GM18867 (cell line): ENCODE measurements around the gene OR13J1.
"Not testable (repeated sequence)": the region's sequence is repeated elsewhere in the genome, so short reads cannot be mapped to it uniquely, and the experiment has no call there.

ENCODE experiments used
- ATAC-seq: cut with Tn5 transposase; IDR thresholded peaks from one replicate; pipeline ENCODE4 v1.9.1; 2021; ENCODE audit warnings: mild to moderate bottlenecking, moderate library complexity; ENCODE audit not compliant: unreplicated experiment

OR13J1 gene, protein sequence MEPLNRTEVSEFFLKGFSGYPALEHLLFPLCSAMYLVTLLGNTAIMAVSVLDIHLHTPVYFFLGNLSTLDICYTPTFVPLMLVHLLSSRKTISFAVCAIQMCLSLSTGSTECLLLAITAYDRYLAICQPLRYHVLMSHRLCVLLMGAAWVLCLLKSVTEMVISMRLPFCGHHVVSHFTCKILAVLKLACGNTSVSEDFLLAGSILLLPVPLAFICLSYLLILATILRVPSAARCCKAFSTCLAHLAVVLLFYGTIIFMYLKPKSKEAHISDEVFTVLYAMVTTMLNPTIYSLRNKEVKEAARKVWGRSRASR

DNA sequence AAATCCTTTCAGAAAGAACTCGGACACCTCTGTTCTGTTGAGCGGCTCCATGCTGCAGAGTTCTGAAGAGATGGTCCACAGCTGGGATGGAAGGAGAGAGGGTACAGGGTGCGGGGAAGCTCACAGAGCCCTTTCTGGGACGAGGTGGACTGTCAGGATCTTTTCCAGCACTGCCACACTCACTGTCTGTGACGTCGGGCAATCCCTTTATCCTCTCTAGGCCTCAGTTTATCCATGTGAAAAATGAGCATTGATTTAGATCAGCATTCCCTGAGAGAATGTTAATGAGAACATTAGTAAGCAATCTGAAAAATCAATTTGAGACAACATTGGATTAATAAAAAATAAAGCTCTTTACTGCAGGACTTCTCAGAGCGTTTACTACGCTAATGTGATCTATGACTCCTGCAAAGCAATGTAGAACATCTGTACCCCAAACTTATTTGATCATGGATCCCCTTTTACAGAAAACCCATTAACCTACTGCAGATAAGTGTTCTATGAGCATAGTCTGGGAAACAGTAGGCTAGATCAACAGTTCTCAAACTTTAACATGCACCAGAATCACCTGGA is at the start of gene OR13J1:
Gene OR13J1, minus strand, starts transcription at position 51 of the 573 bp plus-strand sequence. Its CDS starts 0 bp downstream, at position 51.
- no peak for ATAC-seq

DNA sequence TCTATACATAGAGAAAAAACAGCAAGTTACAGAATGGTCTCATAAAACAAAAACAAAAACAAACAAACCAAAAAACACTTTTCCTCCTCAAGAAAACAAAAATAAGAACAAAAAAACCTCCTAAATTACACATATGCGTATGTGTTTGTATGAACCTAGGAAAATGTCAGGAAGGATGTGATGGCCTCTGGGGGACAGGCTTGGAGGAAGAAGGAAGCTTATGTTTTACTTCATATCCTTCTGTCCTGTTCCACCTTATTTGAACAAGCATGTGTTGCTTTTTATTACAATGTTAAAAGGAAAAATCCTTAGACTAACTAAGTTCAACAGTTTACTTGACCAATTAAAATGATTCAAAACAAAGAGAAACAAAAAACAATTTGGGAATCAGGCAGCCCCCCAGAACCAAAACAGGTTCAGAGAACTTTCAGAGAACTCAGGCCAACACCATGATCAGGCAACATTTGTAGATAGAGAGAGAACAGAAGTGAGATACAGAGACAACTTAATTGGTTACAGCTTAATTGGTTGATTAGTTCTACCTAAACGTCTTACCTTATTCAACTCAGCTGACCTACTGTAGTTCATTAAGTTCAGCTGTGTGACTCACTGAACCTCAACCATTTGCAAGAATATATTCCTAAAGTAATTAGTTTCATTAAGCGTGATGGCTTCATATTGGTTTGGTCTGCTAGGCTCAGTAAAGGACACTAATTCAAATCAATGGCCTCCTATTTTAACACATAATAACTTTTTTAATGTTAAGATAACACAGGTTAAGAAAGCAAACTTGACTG is 49.2 kb upstream of the OR13J1 start:
- ATAC-seq, result no peak

DNA sequence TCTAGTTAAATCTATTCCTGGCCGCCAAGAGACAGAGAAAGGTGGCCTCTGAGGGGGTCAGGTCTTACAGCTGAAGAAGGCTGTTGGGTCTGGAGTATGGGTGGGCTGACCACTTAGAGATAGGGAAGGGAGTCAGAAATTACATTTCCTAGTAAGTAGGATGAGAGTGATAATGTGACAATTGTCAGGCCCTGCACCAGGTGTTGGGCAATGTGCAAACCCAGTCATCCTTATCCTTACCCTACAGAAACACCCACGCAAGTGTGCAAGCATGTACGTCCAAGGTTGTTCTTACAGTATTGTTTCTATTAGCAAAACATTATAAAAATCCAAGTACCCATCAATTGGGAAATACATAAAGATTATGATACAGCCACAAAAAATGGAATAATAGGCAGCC is 48.6 kb upstream of the OR13J1 start:
- no peak for ATAC-seq

DNA sequence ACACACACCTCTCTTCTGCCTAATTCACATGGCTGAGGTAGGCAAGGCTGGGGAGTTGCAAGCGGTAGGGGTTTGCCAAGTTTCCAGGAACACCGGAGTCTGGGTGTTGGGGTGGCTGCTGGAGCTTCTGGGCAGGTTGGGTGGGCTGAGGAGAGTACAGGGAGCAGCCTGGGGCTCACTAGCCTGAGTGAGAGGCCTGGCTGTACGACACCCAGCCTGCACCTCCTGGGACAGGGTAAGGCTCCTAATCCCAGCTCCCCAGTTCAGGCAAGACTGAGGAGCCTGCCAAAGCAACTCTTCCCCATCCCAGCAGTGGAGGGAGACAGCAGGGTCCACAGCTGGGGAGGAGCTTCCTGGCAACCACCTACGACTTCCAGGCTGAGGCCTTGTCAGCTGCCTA is 47.1 kb upstream of the OR13J1 start:
- no peak for ATAC-seq

DNA sequence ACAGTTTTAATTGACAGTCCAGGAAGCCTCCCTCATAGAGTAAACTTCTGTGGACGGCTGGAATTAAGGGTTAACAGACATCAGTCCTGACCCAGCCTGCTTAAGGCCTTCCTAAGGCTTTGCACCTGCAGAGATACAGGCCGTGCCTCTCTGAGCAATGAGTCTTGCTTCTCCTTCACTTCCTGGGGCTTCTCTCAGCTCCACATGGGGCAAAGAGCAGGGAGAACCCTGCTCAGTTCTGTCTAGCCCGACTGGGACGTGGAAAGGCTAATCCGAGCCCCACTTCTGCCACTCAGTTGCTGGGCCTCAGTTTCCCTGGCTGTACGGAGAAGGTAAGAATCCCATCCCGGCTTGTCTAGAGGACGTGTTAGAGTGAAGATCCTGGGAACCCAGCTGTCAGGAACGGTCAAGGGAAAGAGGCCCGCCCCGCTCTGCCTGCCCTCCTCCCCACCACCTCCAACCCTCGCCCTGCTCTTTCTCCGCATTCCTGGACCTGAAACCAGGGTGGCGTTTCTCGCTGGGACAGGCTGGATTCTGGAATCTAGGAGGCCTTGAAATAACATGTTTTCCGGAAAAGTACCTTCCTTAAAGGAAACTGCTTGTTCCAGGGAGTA is 45.6 kb upstream of the OR13J1 start:
- no peak for ATAC-seq

DNA sequence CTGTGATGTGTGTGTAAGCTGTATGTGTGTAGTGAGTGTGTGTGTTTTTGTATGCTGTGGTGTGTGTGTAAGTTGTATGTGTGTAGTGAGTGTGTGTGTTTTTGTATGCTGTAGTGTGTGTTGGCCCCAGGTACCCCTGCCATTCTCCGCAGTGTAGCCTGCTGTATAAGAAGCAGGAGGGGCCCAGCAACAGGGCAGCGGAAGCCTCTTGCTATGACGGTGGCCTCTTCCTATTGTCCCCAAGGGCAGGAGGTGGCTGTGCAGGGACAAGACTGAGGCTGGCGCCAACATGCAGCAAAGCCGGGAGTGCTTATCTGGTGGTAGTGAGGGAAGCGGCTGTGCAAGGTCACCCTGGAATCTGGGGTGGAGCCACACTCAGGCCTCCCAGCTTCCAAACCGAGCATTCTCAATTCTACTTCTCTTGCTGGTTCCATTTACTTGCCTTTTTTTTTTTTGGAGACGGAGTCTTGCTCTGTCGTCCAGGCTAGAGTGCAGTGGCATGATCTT is 44.2 kb upstream of the OR13J1 start:
- no peak for ATAC-seq

DNA sequence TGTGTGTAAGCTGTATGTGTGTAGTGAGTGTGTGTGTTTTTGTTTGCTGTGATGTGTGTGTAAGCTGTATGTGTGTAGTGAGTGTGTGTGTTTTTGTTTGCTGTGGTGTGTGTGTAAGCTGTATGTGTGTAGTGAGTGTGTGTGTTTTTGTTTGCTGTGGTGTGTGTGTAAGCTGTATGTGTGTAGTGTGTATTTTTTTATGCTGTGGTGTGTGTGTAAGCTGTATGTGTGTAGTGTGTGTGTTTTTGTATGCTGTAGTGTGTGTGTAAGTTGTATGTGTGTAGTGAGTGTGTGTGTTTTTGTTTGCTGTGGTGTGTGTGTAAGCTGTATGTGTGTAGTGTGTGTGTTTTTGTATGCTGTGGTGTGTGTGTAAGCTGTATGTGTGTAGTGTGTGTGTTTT is 43.2 kb upstream of the OR13J1 start:
- not testable (repeated sequence) for ATAC-seq

DNA sequence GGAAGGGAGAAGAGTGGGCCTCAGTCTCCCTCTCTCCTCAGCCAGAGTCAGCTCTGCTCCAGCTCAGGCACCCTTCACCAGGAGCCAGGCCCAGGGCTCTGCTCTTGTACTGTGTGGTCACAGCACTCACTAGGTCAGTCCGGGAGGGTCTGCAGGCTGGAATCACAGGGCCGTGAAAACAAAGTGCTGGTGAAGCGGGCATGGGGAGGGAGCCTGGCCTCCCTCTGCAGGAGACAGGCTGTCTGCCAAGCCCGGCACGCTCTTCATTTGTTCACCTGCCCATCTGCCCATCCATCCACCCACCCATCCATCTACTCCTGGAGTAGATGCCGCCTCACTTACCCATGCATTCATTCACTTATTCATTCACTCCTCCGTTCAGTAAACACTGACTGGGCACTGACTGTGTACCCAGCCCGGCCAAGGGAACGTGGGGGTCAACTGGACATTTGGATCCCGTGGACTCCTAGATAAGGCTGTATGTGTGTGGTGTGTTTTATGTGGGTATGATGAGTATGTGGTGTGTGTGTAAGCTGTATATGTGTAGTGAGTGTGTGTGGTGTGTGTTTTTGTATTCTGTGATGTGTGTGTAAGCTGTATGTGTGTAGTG is 42.7 kb upstream of the OR13J1 start:
- ATAC-seq, result no peak

DNA sequence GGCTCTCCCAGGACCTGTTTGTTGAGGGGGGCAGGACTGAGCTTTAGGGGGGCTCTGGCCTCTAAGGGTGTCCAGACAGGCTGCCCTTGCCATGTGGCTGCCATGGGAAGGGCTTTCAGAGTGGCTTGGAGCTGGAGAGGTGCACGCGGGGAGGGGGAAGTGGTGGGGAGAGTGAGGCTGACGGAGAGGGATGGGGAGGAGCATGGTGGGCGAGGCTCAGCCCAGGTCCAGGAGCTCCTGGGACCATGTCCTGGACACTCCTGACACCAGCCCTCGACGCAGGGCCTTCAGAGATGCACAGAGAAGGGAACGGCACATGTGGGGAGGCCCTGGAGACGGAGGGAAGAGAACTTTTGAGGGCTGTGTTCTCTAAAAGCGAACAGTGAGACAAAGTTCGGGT is 41.5 kb upstream of the OR13J1 start:
- ATAC-seq, result no peak

DNA sequence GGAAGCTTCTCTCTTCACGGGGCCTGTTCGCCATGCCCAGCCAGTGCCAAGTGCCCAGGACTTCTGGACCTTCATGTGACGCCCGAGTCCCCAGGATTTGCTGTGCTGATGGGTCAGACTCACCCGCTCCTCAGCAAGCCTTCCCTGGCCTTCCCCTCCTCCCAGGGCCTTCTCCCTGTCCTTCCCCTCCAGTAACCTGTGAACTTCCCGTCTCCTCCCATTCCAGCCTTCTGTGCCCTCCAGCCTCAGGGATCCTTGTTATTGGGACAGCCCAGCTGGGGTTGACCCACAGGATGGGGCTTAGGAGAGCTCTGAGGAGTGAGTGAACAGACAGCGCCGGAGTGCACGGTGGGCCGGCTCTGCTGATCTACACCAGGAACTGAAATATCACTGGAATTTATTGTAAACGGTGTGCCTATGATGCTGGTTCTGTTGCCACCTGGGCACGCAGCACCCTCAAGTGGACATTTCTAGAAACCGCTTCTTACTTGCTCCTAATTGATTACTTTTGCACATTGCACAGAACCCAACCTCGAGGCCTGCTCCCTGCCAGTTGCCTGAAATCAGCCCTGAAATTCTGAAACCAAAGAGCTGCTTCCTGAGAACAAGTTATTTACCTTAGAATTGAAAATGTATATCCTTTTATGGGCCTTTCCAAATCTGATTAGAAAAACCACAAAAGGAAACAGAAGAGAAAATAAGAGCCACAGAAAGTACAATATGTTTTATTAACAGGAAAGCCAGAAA is 40.6 kb upstream of the OR13J1 start:
- no peak for ATAC-seq

DNA sequence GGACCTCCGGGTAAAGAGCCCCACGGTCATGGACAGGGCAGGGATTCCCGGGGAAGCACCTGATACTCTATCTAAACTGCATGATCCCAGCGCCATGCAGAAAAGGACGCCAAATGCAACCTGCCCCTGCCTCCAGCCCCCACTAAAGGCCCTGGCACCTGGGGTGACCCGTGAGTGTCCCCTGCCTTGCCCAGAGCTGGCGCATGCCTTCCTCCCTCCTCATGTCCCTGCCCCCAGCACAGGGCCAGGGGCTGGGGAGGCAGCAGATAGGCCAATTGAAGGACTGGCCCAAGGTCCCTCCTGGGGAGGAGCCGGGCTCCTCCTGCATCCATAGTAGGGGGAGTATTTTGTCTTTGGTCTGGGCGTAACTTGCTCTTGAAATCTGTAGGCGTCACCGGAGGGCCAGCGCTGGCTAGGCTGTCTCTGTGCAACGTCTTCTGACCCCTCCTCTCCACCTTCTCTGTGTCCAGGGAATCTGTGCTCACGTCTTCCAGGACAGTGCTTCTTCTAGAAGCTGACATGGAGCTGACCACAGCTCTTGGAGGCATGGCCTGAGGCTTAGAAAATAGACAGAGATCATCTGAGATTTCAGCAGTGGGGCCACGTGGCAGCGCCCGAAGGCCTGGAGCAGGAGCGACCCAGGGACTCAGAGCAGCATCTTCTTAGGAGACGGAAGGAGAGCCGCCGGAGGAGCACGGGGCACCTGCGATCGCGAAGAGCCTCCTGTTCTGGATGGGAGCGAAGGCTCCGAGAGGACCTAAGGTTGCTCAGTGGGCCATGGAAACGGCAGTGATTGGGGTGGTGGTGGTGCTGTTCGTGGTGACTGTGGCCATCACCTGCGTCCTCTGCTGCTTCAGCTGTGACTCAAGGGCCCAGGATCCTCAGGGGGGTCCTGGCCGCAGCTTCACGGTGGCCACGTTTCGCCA is 39.7 kb upstream of the OR13J1 start:
- no peak for ATAC-seq

DNA sequence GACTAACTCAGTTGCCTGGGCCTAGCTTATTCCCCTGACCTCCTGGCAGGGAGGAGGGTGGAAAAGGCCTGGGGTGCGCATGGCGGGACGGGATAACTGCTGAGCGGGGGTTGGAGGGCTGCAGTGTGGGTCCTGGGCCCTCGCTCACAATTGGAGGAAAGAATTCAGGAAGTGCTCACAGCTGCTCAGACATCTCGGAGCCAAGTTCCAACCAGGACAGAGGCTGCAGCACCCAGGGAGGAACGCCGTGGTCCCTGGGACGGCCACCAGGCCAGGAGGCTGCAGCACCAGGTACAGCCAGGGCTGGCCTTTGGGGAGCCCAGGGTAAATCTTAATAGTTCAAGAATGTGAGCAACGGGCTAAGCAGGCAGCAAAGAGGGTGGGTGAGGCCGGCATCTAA is 39.1 kb upstream of the OR13J1 start, which contains the start of gene SPAAR:
Gene SPAAR, plus strand, starts transcription at position 217 of the 400 bp plus-strand sequence. CDS start 974 bp downstream, outside the sequence.
- no peak for ATAC-seq

DNA sequence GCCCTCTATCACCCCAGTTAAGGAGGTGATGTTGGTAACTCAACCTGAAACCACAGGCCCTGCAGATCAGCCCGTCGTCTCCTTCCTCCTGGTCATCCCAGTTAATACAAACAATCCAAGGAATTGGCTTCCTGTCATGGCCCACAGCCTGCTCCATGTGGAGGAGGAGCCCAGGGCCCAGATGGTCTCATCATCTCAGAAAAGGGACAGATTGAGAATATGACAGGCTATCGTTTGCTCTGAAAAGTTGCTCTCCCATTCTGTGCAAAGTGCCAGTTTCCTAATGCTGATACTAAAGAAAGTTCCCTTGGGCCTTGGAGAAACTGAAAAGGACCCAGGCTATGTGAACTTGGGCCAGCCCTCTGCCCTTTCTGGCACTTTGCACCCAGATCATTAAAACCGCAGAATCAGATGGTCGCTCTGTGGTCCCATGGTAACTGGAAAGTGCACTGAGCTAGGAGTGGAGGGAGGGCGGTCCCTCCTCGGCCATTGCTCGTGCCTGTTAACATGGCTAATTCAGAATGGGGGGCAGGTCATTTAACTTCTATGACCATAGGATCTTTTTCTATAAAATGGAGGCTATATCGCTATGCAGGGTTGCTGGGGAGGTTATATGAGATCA is 38.4 kb upstream of the OR13J1 start:
- ATAC-seq, result no peak

DNA sequence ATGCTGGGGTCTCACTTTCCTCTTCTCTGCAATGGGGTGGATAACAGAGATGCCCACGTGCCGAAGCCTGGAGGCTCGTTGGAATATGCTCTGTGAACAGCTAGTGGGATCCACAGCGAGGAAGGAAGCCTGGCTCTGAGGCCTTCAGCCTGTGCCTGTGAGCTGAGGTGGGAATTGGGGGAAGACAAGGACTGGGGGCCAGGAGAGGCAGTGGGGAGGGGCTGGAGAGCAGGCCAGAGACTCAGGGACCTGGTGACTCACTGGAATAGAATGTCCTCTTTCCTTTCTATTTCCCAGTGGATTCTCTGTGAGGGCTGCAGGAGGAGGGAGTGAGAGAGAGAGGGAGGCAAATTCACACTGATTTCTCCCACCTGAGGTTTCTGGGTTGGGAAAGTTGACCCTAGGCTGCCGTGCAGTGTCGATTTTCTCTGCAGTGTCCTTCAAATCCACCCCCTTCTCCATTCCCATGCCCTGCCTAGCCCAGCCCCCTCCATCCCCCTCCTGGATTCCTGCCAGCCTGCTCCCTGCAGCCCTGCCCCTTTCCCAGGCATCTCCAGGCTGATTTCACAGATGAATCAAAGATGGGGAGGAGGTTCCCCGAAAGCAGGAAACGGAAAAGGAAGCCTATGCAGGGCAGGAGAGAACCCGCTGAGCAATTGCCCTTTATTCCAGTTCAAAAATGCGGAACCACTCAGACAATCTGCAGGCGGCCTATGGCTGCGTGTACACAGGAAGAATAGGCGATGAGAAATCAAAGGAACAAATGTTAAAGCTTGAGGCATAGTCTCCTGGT is 37.7 kb upstream of the OR13J1 start:
- ATAC-seq, result no peak

DNA sequence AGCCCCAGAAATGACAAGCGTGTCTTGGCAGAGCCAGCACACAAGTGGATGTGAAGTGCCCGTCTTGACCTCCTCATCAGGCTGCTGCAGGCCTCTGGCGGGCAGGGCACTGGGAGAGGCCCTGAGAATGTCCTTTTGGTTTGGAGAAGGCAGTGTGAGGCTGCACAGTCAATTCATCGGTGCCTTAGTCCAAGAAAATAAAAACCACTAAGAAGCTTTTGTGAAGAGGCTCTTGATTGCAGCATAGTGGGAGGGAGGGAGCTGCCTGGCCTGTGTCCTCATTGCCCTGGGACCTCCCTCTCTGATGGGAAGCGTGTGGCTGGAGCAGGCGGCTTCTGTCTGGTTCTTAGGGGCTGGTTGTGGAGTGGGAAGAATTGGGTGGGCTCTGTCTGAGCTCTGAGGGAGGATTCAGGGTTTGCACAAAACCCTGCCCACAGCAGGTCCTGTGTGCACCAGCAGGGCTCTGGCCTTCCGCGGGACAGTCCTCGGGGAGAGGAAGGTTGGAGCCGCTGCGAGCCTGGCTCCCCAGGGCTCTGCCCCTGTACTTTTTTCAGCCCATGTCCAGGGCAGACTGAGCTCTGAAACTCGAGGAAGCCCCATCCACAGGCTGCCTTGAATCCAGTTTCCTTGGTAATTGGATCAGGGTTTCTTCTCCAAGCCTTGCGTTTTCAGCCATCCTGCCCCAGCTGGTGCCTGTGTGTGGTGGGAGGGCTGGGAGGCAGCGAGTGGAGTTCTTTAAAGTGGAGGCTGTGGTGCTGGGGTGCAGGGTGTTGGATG is 36.9 kb upstream of the OR13J1 start:
- ATAC-seq, result no peak

DNA sequence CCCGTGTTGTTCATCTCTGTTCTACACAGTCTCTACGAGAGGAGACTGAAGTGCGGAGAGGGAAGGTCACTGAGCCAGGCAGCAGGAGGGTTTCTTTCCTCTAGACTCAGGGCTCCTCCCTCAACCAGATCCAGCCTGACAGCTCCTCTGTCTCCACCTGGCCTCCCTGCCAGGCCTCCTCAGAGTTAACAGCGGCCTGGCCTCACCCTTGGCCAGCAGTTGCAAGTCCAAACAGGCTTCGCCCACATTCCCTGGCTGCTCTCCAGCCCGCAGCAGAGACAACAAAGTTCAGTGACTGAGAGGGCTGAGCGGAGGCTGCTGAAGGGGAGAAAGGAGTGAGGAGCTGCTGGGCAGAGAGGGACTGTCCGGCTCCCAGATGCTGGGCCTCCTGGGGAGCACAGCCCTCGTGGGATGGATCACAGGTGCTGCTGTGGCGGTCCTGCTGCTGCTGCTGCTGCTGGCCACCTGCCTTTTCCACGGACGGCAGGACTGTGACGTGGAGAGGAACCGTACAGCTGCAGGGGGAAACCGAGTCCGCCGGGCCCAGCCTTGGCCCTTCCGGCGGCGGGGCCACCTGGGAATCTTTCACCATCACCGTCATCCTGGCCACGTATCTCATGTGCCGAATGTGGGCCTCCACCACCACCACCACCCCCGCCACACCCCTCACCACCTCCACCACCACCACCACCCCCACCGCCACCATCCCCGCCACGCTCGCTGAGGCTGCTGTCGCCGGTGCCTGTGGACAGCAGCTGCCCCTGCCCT is 35.9 kb upstream of the OR13J1 start, which contains the start of gene HRCT1:
Gene HRCT1, plus strand, starts transcription at position 291 of the 768 bp plus-strand sequence. Its CDS starts 86 bp downstream, at position 377.
- ATAC-seq, result no peak
